HG03280 (cell line): ENCODE measurements around the gene ELAC2.
"Not testable (repeated sequence)": the region's sequence is repeated elsewhere in the genome, so short reads cannot be mapped to it uniquely, and the experiment has no call there.

Experiments
- ATAC-seq: cut with Tn5 transposase; IDR thresholded peaks from one replicate; pipeline ENCODE4 v1.9.1; 2021; ENCODE audit warnings: mild to moderate bottlenecking, moderate library complexity; ENCODE audit not compliant: unreplicated experiment

The ELAC2 gene

DNA sequence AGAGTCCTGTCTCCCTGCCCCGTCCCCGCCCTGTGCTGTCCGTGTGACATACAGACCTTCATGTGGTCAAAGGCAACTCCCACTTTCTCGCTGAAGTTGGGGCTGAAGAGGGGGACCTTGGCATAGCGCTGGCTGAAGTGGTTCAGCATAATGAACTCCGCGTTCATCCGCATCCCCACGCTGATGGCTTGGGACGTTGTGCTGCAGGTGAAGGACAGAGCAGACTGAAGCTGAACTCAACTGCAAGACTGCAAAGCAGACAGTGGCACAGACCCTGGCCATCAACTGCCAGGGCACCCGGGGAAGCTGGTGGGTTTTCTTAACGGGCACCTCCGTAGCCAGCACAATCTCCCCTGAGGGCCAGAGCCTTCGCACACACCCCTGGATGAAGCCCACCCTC, 24.2 kb downstream of the ELAC2 start:
- ATAC-seq, result no peak

DNA sequence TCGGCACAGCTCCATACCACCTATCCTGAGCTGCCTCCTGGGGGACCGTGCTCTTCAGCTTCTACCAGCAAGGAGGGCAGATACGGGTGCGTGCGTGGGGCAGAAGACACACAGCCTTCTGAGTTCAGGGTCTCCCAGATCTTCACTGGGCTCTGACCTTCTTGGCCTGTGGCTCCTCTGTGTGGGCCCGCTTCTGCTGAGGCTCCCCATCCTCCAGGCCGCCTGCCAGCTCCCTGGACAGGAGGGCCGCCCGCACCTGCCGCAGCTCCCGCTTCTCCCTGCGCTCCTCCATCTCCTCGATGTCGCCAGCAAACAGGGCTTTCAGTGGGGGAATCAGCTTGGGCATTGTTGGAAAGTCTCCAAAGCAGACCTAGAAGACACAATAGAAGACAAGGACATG, 25.2 kb downstream of the ELAC2 start:
- no peak for ATAC-seq

DNA sequence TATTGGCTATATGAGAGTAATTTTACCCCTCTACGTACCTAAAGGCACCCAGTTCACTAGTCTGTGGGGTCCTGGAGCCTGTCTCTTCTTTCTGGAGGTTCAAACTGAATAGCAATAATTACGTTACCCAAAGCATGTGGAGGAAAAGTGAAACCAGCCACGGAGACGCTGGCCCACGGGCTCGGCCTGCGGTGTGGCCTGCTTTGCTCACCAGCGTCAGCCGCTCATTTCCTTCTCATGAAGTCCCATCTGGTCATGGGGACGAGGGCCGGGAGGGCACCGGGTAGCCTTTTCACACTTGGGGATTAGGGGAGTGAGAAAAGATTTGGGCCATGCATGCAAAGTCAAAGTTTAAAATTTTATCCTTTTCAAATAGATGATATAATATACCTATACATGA, 26.9 kb downstream of the ELAC2 start:
- ATAC-seq, result no peak

DNA sequence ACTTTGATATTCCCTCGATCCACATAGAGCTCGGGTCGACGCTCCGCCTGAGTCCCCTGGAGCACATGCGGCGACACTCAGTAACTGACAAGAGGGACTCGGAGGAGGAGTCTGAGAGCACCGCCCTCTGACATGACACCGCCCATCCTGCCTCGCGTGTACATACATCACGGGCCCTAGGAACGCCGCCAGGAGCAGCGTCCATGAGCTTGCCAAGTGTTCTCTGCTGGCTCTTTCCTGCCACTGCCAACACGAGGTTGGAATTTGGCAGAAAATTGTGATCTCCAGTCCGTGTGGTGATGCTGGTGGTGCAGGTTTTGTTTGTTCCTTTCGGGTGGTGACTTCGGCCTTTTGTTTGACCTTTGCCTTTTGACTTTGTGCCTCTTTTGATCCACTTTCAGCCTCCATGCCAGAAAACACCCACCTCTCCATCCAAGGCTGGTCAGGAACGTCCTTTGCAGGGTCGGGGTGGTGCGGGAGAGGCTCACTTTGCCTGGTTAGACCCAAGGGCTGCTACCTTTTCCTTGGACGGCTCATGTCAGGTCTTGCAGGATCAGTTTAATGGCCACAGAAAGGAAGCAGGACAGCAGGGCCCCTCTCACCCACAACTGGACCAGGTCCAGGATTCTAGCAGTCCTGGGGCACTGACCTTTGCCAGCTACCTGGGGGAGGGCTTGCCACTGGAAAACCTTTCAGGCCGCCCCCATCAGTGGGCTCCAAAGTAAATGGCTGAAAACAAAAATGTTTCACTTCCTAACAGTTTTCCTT, 27.6 kb downstream of the ELAC2 start:
- ATAC-seq, result no peak

DNA sequence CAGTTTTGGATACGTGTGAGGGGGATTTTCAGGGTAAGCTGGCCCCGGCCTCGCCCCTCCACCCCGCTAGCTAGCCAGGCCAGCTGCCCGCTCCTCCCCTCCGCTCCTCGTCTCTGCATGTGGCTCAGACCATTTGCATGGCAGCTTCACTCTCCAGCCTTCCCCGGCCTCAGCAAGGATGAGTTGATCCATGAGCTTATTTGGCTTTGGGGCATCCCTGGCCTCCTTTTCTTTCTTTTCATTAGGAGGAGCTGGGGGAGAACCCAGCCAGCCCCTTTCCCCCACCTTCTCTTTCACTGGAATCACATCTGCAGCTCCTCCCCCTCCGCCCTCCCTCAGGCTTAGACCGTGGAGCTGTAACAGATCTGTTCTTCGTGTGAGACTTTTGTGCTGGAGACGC, 30.7 kb downstream of the ELAC2 start:
- ATAC-seq, result no peak

DNA sequence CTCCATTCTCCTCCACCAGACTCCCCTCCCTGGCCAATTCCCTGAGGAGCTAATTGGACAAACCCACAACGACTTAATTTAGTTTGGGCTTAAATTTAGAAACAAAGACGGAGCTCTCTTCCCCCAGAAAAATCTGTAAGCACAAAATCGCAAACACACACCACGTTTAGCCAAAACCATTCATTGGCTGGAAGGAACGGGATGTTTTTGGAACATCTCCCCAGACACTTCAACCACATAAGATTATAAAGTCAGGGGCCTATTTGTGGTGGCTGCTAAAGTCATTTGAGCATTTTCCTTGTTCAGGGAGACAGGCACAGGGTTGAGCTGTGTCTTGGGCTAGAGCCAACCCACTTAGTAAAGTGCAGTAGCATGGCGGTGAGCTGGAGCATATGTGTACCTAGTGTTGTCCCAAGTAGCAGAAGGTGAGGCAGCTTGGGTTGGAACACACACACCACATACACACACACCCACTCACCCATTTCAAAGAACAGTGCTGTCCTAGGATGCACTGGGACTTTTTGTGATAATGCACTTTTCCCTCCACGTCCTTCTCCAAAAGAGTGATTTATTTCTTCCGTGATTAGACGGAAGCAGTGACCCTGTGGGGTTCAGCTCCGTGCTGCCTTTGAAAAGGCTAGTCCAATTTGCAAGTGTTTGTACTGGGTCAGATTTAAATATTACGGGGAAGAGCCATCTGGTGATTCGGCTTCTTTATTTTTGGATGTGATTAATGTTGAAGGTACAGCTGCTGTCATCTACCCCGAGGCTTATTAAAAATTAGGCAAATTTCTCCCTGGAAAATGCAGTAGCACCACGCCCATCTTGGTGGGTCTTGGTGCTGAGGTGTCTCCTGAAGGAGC, 32.2 kb downstream of the ELAC2 start:
- ATAC-seq, result no peak

DNA sequence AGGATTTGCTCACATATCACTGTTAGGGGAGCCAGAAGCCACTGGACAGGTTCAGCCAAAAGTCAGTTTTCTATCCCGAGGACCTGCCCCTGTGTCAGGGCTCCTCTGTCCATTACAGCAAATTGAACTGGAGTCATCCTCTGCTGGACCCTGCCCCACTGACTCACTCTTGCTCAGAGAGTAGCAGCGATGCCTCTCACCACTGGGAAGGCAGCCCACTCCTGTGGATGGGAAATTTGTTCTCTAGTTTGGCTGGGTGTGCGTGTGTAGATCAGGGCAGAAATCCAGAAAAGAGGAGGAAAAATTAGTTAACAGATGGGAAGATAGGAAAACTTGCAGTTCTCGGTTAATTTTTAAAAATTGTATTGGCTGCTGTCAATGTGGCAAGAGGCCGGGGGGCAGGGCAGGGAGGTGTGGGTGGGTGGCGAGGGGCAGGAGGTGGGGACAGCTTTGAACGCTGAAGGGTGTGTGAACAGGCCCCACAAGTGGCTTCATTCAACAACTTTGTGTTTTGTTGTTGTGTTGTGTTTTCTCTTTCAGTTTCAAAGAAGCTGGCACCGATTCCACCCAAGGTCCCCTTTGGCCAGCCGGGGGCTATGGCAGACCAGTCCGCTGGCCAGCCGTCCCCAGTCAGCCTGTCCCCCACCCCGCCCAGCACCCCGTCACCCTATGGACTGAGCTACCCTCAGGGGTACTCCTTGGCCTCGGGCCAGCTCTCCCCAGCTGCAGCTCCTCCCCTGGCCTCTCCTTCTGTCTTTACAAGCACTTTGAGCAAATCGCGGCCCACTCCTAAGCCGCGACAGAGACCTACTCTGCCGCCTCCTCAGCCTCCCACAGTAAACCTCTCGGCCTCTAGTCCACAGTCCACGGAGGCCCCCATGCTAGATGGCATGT, 33.6 kb downstream of the ELAC2 start:
- ATAC-seq, result no peak

DNA sequence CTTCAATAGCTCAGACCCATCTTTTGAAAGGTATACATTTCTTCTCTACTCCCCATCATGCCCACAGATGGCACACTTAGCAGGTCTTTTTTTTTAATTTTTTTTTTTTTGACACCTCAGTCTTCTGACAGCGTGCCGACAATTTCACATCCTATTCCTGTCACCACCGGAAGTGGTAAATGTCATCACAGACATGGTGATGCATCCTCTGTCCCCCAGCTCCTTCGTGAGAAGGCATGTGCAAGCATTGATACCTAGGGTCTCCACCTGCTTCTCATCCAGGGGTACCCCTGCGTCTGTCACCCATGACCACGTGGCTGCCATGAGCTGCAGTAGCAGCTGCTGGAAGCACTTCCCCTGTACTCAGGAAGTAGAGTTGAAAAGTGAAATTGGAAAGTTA, 35.6 kb downstream of the ELAC2 start:
- no peak for ATAC-seq

DNA sequence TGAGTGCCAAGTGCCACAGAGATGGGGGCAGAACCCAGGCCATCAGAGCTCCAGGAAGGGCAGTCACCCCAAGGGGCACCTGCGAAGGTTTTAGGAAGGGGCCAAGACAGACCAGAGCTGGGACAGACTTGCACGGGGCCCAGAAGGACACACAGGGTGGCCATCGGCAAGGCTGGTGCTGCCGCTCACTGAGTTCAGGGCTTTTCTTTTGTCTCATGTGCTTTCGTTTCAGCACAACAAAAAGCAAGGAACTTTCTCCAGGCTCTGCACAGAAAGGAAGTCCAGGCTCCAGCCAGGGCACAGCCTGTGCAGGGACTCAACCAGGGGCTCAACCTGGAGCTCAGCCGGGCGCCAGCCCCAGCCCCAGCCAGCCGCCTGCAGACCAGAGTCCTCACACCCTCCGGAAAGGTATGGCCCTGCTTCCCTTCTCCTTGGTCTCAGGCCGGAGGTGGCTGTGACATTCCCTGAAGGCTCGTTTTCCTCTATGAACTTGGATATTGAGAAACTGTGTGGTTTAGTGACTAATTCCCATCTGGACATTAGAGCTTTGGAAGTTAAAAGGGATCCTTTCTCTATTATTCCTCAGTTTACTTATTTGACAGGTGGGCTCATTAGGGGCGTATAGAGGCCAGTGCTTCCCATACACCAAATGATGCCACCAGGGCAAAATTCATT, 37.9 kb downstream of the ELAC2 start:
- ATAC-seq, result no peak

DNA sequence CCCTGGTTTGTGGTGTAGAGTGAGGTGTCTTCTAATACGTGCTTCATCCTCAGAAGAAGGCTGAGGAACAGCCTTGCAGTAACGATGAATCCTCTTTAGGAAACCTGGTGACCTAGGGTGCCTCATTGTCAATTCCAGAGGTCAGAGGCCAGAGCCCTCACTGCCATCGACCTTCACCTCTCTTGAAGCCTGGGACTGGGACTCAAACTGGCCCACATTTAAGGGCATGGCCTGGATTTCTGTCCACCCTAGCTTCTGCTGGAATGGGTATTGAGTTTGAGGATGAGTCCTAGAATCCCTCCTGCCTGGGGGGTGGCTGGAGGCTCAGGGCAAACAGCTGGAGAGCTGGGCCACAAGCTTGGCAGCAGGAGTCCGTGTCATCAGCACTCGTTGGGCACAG, 38.6 kb downstream of the ELAC2 start:
- ATAC-seq, result no peak

DNA sequence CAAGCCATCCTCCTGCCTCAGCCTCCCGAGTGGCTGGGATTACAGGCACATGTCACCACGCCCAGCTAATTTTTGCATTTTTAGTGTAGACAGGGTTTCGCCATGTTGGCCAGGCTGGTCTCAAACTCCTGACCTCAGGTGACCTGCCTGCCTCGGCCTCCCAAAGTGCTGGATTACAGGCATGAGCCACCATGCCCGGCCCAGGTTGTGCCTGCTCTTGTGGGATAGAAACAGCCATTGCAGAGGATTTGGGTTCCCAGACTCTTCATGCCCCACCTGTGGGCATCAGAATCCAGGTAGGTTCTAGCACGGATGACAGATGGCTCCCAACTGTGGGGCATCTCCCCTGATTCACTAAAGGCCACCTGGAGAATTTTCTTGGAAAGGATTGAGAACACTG, 39.0 kb downstream of the ELAC2 start:
- ATAC-seq, result not testable (repeated sequence)

DNA sequence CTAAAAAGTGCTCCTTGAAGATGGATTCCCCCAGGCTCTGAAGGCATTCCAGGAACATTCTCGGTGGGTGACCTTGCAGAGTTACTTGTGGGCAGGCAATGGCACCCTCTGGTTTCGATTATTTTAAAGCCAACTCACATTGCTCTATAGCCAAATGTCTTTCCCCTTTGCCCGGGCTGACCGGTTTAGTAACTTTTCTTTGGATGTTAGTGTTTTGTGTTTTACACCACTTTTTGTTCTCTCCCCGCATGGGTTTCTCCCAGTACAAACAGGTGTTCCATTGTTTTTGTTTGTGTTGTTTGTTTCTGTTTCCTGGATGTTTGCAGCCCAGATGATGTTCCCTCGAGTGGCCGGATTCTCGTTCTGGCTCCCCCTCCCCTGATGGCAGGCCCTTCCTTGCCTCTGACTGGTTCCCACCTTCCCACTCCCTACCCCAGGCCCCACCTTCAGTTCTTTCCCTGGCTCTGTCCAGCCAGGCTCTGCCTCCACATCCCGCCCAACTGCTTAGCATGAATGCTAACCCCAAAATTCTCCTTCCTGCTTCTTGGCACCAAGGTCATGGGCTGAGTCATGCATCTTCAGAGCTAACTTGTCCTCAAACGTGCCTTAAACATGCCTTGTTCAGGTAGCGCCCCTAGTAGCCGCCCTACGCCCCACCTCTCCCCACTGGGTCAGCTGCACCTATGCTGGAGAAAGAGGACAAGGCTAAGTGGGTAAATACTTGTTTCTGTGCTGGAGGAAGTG, 40.6 kb downstream of the ELAC2 start:
- no peak for ATAC-seq

DNA sequence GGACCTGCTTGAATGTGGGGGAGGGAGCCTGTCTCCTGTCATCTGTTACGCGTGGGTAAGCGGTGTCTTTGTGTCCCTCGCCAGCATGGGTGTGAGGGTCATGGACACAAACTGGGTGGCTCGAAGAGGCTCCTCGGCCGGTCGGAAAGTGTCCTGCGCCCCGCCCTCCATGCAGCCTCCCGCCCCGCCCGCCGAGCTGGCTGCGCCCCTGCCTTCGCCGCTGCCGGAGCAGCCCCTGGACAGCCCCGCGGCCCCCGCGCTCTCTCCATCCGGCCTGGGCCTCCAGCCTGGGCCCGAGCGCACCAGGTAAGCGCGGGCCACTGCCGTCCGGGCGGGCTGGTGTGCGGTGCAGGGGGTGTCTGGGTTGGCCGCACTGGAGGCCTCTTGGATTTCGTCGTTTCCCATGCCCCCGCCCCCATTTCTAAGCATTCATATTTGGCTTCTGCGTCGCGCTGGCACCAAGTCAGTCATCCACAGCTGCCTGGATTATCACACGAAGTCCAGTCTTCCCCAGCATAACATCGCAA, 43.8 kb downstream of the ELAC2 start:
- ATAC-seq, result no peak

DNA sequence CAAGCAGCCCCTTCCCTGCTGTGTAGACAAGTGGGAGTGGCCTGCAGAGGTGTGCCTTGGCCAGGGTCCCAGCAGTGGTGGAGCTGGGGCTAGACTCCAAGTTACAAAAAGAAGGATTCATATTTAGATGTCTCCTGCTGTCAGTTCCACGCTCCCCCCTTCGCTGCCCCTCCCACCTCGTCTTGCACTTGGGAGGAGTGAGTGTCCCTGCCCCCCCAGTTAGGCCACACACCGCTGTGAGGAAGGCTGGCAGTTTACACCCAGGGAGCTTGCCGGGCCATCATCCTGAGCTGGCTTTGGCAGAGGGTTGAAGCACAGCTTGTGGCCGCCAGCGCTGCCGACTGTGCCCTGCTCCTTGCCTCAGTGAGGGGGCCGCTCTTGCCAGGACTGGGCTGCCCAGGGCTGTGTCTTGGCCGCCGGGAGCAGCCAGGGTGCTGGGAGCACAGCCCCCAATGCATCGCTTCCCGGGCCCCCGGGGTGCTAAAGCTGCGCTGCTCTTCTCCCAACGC, 44.3 kb downstream of the ELAC2 start:
- ATAC-seq, result no peak

DNA sequence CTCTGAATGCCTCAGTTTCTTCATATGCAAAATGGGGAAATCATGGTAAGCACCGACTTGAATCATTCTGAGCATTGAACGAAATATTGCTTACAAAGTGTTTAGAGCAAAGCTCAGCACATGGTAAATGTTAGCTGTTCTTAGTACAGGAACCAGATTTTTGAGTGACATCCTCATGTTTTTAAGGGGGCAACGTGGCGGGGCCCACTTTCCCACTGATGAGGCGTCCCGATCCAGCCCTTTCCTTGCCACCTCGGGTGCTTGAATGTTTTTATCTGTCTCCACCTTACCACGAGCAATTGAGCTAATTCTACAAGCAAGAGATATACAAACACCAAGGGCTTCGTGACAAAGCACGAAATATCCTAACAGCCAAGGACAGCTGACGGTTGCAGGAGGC, 49.9 kb downstream of the ELAC2 start:
- ATAC-seq, result no peak

DNA sequence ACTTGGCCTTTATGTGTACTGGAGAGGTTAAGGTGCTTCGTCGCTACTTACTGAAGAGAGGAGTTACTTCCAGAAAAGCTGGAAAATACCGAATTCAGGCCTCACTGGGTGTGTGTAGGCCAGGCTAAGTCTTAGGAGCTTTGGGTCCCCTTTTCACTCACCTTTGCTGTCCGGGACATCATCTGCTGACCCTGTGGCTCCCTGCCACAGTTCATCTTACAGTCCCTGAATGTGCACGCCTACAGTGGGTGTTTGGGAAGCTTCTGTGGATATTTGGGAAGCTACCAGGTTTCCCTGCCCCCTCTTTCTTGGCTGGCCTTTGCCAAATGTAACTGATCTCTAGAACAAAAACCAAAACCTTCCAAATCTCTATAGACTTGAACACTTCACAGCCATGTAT, 51.4 kb downstream of the ELAC2 start:
- no peak for ATAC-seq

DNA sequence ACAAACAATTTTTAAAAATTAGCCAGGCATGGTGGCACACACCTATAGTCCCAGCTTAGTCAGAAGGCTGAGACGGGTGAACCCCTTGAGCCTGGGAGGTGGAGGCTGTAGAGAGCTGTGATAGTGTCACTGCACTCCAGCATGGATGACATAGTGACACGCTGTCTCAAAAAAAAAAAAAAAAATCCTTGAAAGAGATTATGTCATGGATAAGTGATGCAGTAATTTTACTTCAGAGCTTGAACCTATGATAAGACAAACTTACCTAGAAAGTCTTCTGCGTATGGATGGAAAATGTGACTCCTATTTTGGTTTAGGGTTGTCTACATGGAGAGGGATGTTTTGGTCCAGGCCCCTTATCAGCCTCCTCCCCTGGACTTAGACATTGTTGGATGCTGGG, 51.8 kb downstream of the ELAC2 start:
- ATAC-seq, result no peak

DNA sequence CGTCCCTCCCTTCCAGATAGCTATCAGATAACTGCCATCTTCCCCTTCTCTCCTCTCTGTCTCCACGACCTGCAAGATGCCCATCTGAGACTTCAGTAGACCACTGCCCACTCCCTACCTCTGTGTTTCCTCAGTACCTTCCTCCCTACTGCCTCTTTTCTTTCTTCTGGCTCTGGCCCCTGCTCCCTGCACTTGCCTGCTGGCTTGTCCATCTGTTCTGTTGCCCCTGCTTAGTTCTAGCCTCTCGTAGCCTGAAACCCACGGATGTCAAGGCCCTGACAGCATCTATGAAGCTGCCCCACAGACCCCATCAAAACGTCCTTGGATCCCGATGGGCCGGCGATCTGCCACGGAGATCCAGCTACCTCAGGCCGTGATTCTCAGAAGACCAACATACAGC, 53.0 kb downstream of the ELAC2 start:
- no peak for ATAC-seq

DNA sequence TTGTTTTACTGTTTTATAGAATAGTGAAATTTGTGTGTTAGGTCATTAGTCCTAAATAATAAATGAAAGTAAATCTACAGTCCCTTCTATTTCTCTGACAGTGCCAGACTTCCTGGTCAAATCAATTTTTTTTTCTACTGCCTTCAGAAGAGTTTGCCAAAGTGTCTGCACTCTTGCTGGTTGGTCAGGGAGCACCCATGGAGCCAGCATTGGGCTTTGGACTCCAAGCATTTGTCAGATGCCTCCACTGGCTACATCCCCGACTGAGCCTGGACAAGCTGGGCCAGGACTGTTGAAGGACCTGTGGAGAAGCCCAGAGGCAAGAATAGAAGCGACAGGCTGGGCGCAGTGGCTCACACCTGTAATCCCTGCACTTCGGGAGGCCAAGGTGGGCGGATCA, 53.7 kb downstream of the ELAC2 start:
- ATAC-seq, result no peak

DNA sequence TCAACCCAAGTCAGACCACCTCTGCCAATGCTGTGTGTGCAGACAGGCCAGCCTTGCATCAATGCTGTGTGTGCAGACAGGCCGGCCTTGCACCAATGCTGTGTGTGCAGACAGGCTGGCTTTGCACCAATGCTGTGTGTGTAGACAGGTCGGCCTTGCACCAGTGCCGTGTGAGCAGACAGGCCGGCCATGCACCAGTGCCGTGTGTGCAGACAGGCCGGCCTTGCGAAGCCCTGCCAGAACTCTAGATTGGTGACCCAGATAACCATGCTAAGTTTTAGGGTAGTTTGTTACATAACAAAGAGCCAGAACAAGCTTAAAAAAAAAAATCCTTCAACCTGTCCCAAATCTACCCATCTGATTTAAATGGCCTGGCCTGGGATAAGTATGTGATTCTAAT, 54.3 kb downstream of the ELAC2 start:
- ATAC-seq, result no peak
